Neural cell (in vitro differentiated cells): ENCODE results near the gene ST14. TPM values are rescaled to one million over a fixed set of nuclear protein-coding genes. Genes with fewer than 3 reads are reported as not detected.

ENCODE experiments used
- H2AFZ ChIP-seq: fragments of 200-600, 300-800 bp; sonication (generic), shearing (Covaris generic); 2 replicates; pipeline ENCODE4 v1.6.0; 2014; ENCODE audit warnings: low read depth, mild to moderate bottlenecking, antibody characterized with exemption, low read length, moderate library complexity
- H3F3A ChIP-seq: fragments of 200-600 bp; shearing (Covaris generic); 2 replicates; pipeline ENCODE4 v1.6.1; 2016; ENCODE audit warnings: mild to moderate bottlenecking, moderate library complexity, mixed read lengths, antibody characterized with exemption, low read length; ENCODE audit not compliant: insufficient read depth, poor library complexity, severe bottlenecking
- H3K27ac ChIP-seq: fragments of 200-600, 300-800 bp; sonication (generic), shearing (Covaris generic); 2 replicates; pipeline ENCODE4 v1.5.1; 2014; ENCODE audit warnings: mild to moderate bottlenecking, low read length, moderate library complexity
- H3K27me3 ChIP-seq: fragments of 300-800, 200-600 bp; sonication (generic), shearing (Covaris generic); 2 replicates; pipeline ENCODE4 v1.6.0; 2014; ENCODE audit warnings: mild to moderate bottlenecking, low read depth, low read length, moderate library complexity; ENCODE audit not compliant: insufficient read depth
- H3K36me3 ChIP-seq: fragments of 300-800, 200-600 bp; sonication (generic), shearing (Covaris generic); 2 replicates; pipeline ENCODE4 v1.5.1; 2014; ENCODE audit warnings: mild to moderate bottlenecking, antibody characterized with exemption, low read length, moderate library complexity; ENCODE audit not compliant: insufficient read depth
- H3K4me2 ChIP-seq: fragments of 300-800, 200-600 bp; sonication (generic), shearing (Covaris generic); 2 replicates; pipeline ENCODE4 v1.6.0; 2014; ENCODE audit warnings: mild to moderate bottlenecking, low read length
- H3K4me3 ChIP-seq: fragments of 300-800, 200-600 bp; sonication (generic), shearing (Covaris generic); 2 replicates; pipeline ENCODE4 v1.5.1; 2014; ENCODE audit warnings: mild to moderate bottlenecking, low read length, moderate library complexity
- H3K79me2 ChIP-seq: fragments of 200-600 bp; shearing (Covaris generic); replicated peaks from 2 replicates; pipeline ENCODE4 v1.6.0; 2014; ENCODE audit warnings: mild to moderate bottlenecking, low read length, moderate library complexity; ENCODE audit not compliant: insufficient read depth
- H3K9ac ChIP-seq: fragments of 300-800, 200-600 bp; sonication (generic), shearing (Covaris generic); 2 replicates; pipeline ENCODE4 v1.6.1; 2016; ENCODE audit warnings: mild to moderate bottlenecking, low read length, mixed read lengths
- H3K9me2 ChIP-seq: fragments of 200-600 bp; shearing (Covaris generic); 2 replicates; pipeline ENCODE4 v1.6.1; 2016; ENCODE audit warnings: mild to moderate bottlenecking, low read length, mixed read lengths; ENCODE audit not compliant: insufficient read depth
- H3K9me3 ChIP-seq: fragments of 200-600, 300-800 bp; sonication (generic), shearing (Covaris generic); 2 replicates; pipeline ENCODE4 v1.6.1; 2016; ENCODE audit warnings: mild to moderate bottlenecking, mixed run types, low read length, moderate library complexity, mixed read lengths
- H4K20me1 ChIP-seq: fragments of 200-600 bp; shearing (Covaris generic); 2 replicates; pipeline ENCODE4 v1.6.1; 2016; ENCODE audit warnings: mild to moderate bottlenecking, mixed run types; ENCODE audit not compliant: insufficient read depth
- EP300 ChIP-seq: fragments of 450-650 bp; conservative IDR thresholded peaks from 2 replicates; pipeline ENCODE4 v1.6.1; 2014; ENCODE audit warnings: antibody characterized with exemption, mild to moderate bottlenecking, moderate library complexity; ENCODE audit not compliant: poor library complexity, severe bottlenecking
- EZH2 ChIP-seq: fragments of 200-600, 300-800 bp; shearing (Covaris generic), sonication (generic); IDR thresholded peaks from 2 replicates; pipeline ENCODE4 v1.6.1; 2014; ENCODE audit warnings: antibody characterized with exemption, low read length, borderline replicate concordance, mild to moderate bottlenecking; ENCODE audit not compliant: insufficient read depth, poor library complexity, severe bottlenecking
- MXI1 ChIP-seq: fragments of 450-650 bp; conservative IDR thresholded peaks from 2 replicates; pipeline ENCODE4 v1.6.1; 2014; ENCODE audit warnings: antibody characterized with exemption, mild to moderate bottlenecking; ENCODE audit not compliant: poor library complexity, severe bottlenecking
- POLR2AphosphoS5 ChIP-seq: IDR thresholded peaks from 2 replicates; pipeline ENCODE4 v1.6.1; 2012
- RAD21 ChIP-seq: fragments of 450-650 bp; conservative IDR thresholded peaks from 2 replicates; pipeline ENCODE4 v1.6.1; 2014; ENCODE audit warnings: antibody characterized with exemption, mild to moderate bottlenecking, moderate library complexity
- REST ChIP-seq: IDR thresholded peaks from 2 replicates; pipeline ENCODE4 v1.6.1; 2012; ENCODE audit warnings: borderline replicate concordance
- SMC3 ChIP-seq: fragments of 450-650 bp; conservative IDR thresholded peaks from 2 replicates; pipeline ENCODE4 v1.6.1; 2014; ENCODE audit warnings: antibody characterized with exemption, mild to moderate bottlenecking, moderate library complexity; ENCODE audit not compliant: poor library complexity
- TAF1 ChIP-seq: IDR thresholded peaks from 2 replicates; pipeline ENCODE4 v1.6.1; 2012; ENCODE audit warnings: low read depth
- polyA plus RNA-seq: library from polyadenylated mRNA; depleted of rRNA; stranded (reverse); fragments of >200 nt; gene quantifications from 2 replicates; pipeline ENCODE4 v1.2.3, GENCODE V29; 2014
- TF ChIP-seq, protein P1 (sequence below): fragments of 450-650 bp; IDR thresholded peaks from 2 replicates; pipeline ENCODE4 v1.5.1; 2014; ENCODE audit warnings: antibody characterized with exemption, mild to moderate bottlenecking, moderate library complexity; ENCODE audit not compliant: poor library complexity, severe bottlenecking

ST14 gene
- polyA plus RNA-seq, 1 donor from 2014 or later: not detected

- Histone ChIP-seq H3K79me2 (no peaks in the 10 kb centered on the region), H3K9me3 (no peaks in the 10 kb centered on the region), H3K9me2 (no peaks in the 10 kb centered on the region), H3K27ac (no peak overlapping the region), H3K36me3 (no peaks in the 10 kb centered on the region), H3K27me3 (peaks cover 35% of the 10 kb centered on the region), H4K20me1 (no peaks in the 10 kb centered on the region), H2AFZ (no peak overlapping the region), H3K4me3 (no peak overlapping the region), H3K9ac (no peak overlapping the region), H3K4me2 (no peak overlapping the region), H3F3A (no peaks in the 10 kb centered on the region)
- no peak for TF ChIP-seq RAD21
- TF ChIP-seq EP300: no peak
- TF ChIP-seq REST: no peak
- no peak for TF ChIP-seq SMC3
- no peak for TF ChIP-seq TAF1
- no peak for TF ChIP-seq MXI1
- TF ChIP-seq, protein P1, sequence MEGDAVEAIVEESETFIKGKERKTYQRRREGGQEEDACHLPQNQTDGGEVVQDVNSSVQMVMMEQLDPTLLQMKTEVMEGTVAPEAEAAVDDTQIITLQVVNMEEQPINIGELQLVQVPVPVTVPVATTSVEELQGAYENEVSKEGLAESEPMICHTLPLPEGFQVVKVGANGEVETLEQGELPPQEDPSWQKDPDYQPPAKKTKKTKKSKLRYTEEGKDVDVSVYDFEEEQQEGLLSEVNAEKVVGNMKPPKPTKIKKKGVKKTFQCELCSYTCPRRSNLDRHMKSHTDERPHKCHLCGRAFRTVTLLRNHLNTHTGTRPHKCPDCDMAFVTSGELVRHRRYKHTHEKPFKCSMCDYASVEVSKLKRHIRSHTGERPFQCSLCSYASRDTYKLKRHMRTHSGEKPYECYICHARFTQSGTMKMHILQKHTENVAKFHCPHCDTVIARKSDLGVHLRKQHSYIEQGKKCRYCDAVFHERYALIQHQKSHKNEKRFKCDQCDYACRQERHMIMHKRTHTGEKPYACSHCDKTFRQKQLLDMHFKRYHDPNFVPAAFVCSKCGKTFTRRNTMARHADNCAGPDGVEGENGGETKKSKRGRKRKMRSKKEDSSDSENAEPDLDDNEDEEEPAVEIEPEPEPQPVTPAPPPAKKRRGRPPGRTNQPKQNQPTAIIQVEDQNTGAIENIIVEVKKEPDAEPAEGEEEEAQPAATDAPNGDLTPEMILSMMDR: no peak
- no peak for TF ChIP-seq POLR2AphosphoS5
- no peak for TF ChIP-seq EZH2
Observed at GRCh38 chr11:130164221-130164570, 4.6 kb downstream of the ST14 start.

DNA sequence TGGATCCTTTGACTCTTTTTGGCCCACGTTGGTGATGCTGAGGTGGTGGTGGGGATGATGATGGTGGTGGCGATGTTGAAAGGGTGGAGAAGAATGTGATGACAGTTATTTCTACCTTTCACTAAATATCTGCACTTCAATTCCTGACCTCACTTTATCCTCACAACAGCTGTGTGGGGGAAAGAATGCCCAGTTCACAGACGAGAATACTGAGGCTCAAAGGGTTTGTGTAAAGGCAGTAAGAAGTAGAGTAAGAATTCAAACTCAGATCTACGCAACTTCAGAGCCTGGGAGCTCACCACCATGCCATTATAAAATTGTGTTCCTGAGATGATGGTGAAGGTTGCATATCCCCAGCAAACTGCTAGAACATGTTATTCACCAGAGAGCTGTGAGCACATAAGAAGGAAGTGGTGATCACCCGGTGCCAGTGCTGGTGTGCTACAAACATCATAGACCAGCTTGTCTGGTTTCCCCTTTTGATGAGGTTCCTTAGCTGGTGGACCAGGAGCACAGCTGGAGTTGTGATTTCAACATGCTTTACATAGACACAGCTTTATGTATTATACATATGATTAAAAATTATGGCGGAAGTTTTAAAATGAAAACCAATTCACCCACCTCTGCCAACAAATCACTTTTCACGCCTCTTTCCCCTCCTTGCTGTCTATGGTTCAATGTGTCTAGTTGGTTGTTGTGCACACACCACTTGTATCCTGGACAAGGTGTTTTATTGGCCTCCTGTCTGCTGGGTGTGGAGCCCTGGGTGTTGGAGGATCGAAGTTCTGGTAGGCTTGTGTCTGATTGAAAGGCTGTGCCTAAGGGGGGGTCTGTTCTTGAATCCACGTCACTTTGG is 6.2 kb downstream of the ST14 start:
- H3K27ac ChIP-seq: no peak overlapping the region
- H3K9me3 ChIP-seq: no peaks in the 10 kb centered on the region
- no peaks in the 10 kb centered on the region for H3K79me2 ChIP-seq
- H3K4me2 ChIP-seq: no peak overlapping the region
- H4K20me1 ChIP-seq: no peaks in the 10 kb centered on the region
- no peak for TF ChIP-seq EP300
- no peak for TF ChIP-seq MXI1
- no peak for TF ChIP-seq TAF1
- no peak for TF ChIP-seq POLR2AphosphoS5
- TF ChIP-seq EZH2: no peak
- no peak for TF ChIP-seq RAD21
- TF ChIP-seq, protein P1: no peak
- TF ChIP-seq REST: no peak
- TF ChIP-seq SMC3: no peak
- no peaks in the 10 kb centered on the region for H3K36me3 ChIP-seq
- no peak overlapping the region for H3K4me3 ChIP-seq
- H3K27me3 ChIP-seq: peaks cover 19% of the 10 kb centered on the region
- H3F3A ChIP-seq: no peaks in the 10 kb centered on the region
- H2AFZ ChIP-seq: no peak overlapping the region
- no peaks in the 10 kb centered on the region for H3K9me2 ChIP-seq
- H3K9ac ChIP-seq: no peak overlapping the region
